Neural crest cell (in vitro differentiated cells): ENCODE measurements around the gene FAM89B. TPM values are rescaled to one million over a fixed set of nuclear protein-coding genes. Genes with fewer than 3 reads are reported as not detected.
"Not testable (repeated sequence)": the region's sequence is repeated elsewhere in the genome, so short reads cannot be mapped to it uniquely, and the experiment has no call there.

Source experiments
- DNase-seq: peaks from one replicate; pipeline ENCODE4 v3.0.0; 2021; ENCODE audit warnings: low read depth, mixed read lengths, low spot score
- H3K27ac Mint-ChIP-seq: one replicate; pipeline ENCODE4 v1.8.0; 2021; ENCODE audit warnings: mild to moderate bottlenecking, mixed read lengths; ENCODE audit not compliant: unreplicated experiment
- H3K27me3 Mint-ChIP-seq: 2 replicates; pipeline ENCODE4 v1.8.0; 2021; ENCODE audit warnings: low read depth, mild to moderate bottlenecking, mixed read lengths
- H3K36me3 Mint-ChIP-seq: 2 replicates; pipeline ENCODE4 v1.8.0; 2021; ENCODE audit warnings: low read depth, mild to moderate bottlenecking, mixed read lengths
- H3K4me1 Mint-ChIP-seq: 2 replicates; pipeline ENCODE4 v1.8.0; 2021; ENCODE audit warnings: mixed read lengths
- H3K4me3 Mint-ChIP-seq: one replicate; pipeline ENCODE4 v1.8.0; 2021; ENCODE audit warnings: mild to moderate bottlenecking, mixed read lengths
- H3K9me3 Mint-ChIP-seq: 2 replicates; pipeline ENCODE4 v1.8.0; 2021; ENCODE audit warnings: mixed read lengths
- long read RNA-seq: library from polyadenylated mRNA; unstranded; transcript quantifications from one replicate; pipeline ENCODE4 v2.0.0, GENCODE V29; 2020
- total RNA-seq: library from RNA; stranded (reverse); gene quantifications from 2 replicates; pipeline ENCODE4 v1.2.1, GENCODE V29; 2021
- TF ChIP-seq, protein P1 (sequence below): fragments of 200-600 bp; sonication (generic); conservative IDR thresholded peaks from 2 replicates; pipeline ENCODE4 v1.5.0; 2021; ENCODE audit warnings: antibody characterized with exemption, mild to moderate bottlenecking

Gene FAM89B
- 82.4 and 86.3 TPM in 2 replicates for total RNA-seq
- long read RNA-seq, partial matches to known transcripts, result 0 of 1 reads
- long read RNA-seq, other reads (novel, unspliced or antisense), result 0 of 1 reads

DNA sequence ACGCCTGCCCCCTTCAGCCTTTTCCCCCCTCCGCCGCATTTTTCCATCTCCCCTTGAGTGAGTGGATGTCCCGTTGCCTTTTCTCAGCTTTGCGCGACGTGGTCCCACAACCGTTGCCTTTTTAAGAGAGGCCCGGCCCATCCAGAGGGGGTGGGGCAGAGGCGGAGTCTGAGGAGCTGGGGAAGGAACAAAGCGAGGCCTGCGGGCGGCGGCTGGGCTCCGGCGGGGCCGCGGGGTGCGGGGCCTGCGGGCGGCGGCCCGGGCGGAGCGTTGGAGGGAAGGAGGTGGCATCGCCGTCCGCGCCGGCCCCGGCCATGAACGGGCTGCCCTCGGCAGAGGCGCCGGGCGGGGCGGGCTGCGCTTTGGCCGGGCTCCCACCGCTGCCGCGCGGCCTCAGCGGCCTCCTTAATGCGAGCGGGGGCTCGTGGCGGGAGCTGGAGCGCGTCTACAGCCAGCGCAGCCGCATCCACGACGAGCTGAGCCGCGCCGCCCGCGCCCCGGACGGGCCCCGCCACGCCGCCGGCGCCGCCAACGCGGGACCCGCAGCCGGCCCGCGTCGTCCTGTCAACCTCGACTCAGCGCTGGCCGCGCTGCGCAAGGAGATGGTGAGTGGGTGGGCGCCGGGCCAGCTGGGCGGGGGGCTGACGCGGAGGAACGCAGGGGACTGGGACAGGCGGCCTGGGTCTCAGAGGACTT, at the start of gene FAM89B:
Gene FAM89B, plus strand, starts transcription at position 183 of the 696 bp plus-strand sequence. Its CDS starts 132 bp downstream, at position 315.
- Mint-ChIP-seq H3K27ac (peak within 1 kb of the TSS; percentile 85), H3K36me3 (peaks cover 7% of the 10 kb centered on the region), H3K9me3 (no peaks in the 10 kb centered on the region), H3K4me3 (peak within 1 kb of the TSS; percentile 96), H3K27me3 (peaks cover 21% of the 10 kb centered on the region), H3K4me1 (peaks cover 71% of the 10 kb centered on the region)
- TF ChIP-seq, protein P1, sequence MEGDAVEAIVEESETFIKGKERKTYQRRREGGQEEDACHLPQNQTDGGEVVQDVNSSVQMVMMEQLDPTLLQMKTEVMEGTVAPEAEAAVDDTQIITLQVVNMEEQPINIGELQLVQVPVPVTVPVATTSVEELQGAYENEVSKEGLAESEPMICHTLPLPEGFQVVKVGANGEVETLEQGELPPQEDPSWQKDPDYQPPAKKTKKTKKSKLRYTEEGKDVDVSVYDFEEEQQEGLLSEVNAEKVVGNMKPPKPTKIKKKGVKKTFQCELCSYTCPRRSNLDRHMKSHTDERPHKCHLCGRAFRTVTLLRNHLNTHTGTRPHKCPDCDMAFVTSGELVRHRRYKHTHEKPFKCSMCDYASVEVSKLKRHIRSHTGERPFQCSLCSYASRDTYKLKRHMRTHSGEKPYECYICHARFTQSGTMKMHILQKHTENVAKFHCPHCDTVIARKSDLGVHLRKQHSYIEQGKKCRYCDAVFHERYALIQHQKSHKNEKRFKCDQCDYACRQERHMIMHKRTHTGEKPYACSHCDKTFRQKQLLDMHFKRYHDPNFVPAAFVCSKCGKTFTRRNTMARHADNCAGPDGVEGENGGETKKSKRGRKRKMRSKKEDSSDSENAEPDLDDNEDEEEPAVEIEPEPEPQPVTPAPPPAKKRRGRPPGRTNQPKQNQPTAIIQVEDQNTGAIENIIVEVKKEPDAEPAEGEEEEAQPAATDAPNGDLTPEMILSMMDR, result no peak
- DNase-seq, result peak; percentile 79

DNA sequence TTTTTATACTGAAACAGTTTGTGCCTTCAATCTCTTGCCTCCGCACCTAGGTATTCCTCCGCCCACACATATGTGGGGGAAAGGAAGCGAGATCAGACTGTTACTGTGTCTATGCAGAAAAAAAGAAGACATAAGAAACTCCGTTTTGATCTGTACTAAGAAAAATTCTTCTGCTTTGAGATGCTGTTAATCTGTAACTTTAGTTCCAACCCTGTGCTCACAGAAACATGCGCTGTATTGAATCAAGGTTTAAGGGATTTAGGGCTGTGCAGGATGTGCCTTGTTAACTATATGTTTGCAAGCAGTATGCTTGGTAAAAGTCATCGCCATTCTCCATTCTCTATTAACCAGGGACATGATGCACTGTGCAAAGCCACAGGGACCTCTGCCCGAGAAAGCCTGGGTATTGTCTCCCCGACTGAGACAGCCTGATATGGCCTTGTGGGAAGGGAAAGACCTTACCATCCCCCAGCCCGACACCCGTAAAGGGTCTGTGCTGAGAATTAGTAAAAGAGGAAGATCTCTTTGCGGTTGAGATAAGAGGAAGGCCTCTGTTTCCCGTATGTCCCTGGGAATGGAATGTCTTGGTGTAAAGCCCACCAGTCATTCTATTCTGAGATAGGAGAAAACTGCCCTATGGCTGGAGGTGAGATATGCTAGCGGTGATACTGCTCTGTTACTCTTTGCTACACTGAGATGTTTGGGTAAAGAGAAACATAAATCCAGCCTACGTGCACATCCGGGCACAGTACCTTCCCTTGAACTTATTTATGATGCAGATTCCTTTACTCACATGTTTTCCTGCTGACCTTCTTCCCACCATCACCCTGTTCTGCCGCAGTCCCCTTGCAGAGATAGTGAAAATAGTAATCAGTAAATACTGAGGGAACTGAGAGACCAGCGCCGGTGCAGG, 49.4 kb upstream of the FAM89B start:
- not testable (repeated sequence) for DNase-seq

DNA sequence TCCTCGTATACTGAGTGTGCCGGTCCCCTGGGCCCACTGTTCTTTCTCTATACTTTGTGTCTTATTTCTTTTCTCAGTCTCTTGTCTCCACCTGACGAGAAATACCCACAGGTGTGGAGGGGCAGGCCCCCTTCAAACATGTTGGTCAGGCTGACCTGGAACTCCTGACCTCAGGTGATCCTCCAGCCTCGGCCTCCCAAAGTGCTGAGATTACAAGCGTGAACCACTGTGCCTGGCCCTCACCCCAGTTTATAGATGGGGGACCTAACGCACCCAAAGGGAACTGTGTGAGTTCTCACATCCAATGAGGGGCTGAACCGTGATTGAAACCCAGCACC, 48.7 kb upstream of the FAM89B start:
- Mint-ChIP-seq H3K4me1 (peaks cover 26% of the 10 kb centered on the region), H3K4me3 (peak overlapping the region; percentile 62)
- not testable (repeated sequence) for DNase-seq, H3K27ac Mint-ChIP-seq, H3K27me3 Mint-ChIP-seq, H3K36me3 Mint-ChIP-seq, H3K9me3 Mint-ChIP-seq

More for the DNA sequence above, 49.4 kb upstream of the FAM89B start:
- H3K27ac Mint-ChIP-seq, H3K9me3 Mint-ChIP-seq, H3K36me3 Mint-ChIP-seq, H3K27me3 Mint-ChIP-seq: not testable (repeated sequence)
- H3K4me3 Mint-ChIP-seq, result peak overlapping the region; percentile 62
- peaks cover 25% of the 10 kb centered on the region for H3K4me1 Mint-ChIP-seq

GRCh38 chr11:65524014-65524740, 48.2 kb upstream of the FAM89B start:
- H3K27me3 Mint-ChIP-seq, result peaks cover 4% of the 10 kb centered on the region
- H3K4me1 Mint-ChIP-seq, result peaks cover 31% of the 10 kb centered on the region
- TF ChIP-seq, protein P1, result no peak
- H3K4me3 Mint-ChIP-seq, result peak overlapping the region; percentile 62
- H3K36me3 Mint-ChIP-seq, result no peaks in the 10 kb centered on the region
- no peaks in the 10 kb centered on the region for H3K9me3 Mint-ChIP-seq
- no peak overlapping the region for H3K27ac Mint-ChIP-seq
- no peak for DNase-seq

- peak; percentile 74 for DNase-seq
- Mint-ChIP-seq H3K27me3 (peaks cover 4% of the 10 kb centered on the region), H3K9me3 (no peaks in the 10 kb centered on the region), H3K27ac (no peak within 1 kb of the TSS), H3K4me1 (peaks cover 35% of the 10 kb centered on the region), H3K4me3 (peak within 1 kb of the TSS; percentile 86), H3K36me3 (no peaks in the 10 kb centered on the region)
- TF ChIP-seq, protein P1, result no peak
Observed at GRCh38 chr11:65524741-65525545, 47.4 kb upstream of the FAM89B start, which contains the start of gene SCYL1. Gene SCYL1, plus strand, starts transcription at chr11:65525083. Its CDS starts 71 bp downstream, at chr11:65525154.
